SHP77 treated with DMSO at 0.1 percent for 48 hours (cell line): Measurements from ENCODE around the gene RHBDD2.

Experiments used
- DNase-seq: peaks from one replicate; lab custom pipeline; 2025; lab: John Stamatoyannopoulos, UW

RHBDD2 gene

GRCh38 chr7:75920431-75921161 is 41.8 kb downstream of the RHBDD2 start:
- no peak for DNase-seq

DNA sequence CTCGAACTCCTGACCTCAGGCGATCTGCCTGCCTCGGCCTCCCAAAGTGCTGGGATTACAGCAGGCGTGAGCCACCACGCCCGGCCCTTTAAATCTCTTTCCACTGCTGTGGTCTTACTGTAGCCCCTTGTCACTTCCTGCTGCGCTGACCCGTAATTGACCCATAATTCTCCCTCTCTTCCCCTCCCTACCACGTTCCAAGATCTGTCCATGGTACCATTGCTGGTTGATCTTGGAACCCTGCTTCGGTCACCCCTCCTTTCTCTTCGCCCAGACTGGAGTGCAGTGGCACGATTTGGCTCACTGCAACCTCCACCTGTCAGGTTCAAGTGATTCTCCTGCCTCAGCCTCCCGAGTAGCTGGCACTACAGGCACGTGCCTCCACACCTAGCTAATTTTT is 42.6 kb downstream of the RHBDD2 start:
- DNase-seq = no peak

DNA sequence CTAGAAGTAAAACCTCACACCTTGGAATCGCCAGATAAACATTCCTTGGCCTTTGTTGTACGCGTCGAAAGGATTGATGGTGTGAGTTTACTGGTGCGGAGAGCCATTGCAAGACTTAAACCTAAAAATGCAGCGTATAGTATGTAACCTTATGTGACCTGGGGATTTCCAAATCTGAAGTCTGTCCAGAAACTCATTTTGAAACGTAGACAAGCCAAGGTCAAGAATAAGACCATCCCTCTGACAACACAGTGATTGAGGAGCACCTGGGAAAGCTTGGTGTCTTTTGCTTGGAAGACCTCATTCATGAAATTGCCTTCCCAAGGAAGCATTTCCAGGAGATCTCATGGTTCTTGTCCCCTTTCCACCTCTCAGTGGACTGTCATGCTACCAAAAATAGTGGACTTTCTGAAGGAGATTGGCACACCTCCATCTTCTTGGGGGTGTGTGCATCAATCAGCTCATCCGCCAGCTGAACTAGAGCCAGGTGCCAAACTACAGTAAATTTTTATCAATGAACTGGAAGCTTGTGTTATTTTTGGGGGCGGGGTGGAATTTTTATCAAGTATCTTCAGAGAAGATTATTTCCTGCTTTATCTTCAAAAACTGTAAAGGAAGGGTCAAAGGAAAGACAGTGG is 44.3 kb downstream of the RHBDD2 start:
- DNase-seq = no peak

DNA sequence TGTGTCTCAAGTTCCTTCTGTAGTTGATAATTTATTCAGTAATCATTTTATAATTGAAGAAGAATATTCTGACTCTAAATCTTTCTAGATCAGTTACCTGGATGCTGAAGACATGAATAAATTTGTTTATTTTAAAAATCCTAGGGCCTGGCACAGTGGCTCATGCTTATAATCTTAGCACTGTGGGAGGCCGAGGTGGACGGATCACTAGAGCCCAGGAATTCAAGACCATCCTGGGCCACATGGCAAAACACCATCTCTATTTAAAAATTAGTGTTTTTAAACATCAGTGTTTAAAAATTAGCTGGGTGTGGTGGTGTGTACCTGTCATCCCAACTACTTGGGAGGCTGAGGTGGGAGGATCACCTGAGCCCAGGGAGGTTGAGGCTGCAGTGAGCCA is 45.4 kb downstream of the RHBDD2 start:
- no peak for DNase-seq

- no peak for DNase-seq
These were observed 46.1 kb downstream of the RHBDD2 start for GRCh38 chr7:75924889-75925288.

GRCh38 chr7:75925717-75926435 is 47.0 kb downstream of the RHBDD2 start:
- DNase-seq = no peak

DNA sequence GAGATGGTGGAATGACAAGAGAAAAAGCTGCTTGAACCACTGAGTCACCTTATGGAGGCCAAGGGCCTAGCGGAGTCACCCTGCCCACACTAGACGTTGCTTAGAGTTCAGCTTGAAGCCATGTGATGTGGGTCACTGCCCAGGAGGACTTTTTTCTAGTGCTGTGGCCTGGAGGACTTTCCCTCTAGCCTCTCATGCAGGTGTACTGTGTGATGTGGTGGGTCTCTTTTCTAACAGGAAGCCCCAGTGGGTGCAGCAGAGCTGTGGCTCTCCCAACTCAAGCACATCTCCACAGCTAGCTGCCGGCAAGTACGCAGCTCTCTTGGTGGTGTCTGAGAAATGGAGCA is 49.7 kb downstream of the RHBDD2 start:
- DNase-seq = no peak

DNA sequence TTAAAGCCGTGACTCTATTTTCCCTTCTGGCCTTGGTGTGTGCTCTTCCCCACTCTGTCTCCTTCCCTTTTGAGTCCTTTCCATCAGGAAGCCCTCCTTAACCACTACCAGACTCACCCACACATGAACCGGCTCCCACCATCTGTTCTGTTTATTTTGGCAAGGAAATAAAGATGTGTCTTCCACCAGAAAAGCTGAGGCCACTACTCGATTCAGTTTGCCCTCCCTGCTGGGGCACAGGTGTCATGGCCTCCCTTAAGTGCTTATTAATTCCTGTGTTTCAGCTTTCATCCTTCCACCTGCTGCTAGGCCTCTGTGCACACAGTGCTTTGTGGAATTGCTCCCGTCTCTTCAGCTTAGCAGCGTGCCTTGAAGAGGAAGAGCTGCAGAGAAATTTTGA is 52.8 kb downstream of the RHBDD2 start:
- peak; percentile 93 for DNase-seq

- peak; percentile 87 for DNase-seq
These were observed 59.3 kb downstream of the RHBDD2 start for GRCh38 chr7:75937958-75938786.
